H54 (cell line): ENCODE measurements around the gene TRMT44.

Experiments
- DNase-seq: peaks from one replicate; pipeline ENCODE4 v3.0.0; 2011; ENCODE audit warnings: low spot score, mixed read lengths; ENCODE audit not compliant: insufficient read length
- FAIRE-seq: peaks from 3 replicates; lab custom pipeline; 2011; peaks lifted over from hg19 to GRCh38; lab: Jason Lieb, UNC
- POLR2A ChIP-seq: IDR thresholded peaks from 2 replicates; pipeline ENCODE4 v1.6.1; 2011; ENCODE audit warnings: low read depth, mild to moderate bottlenecking, low read length

Gene TRMT44

GRCh38 chr4:8438743-8439142 lies 1.8 kb upstream of the TRMT44 start:
- DNase-seq (no peak), FAIRE-seq (no peak)
- TF ChIP-seq POLR2A: no peak

GRCh38 chr4:8439168-8439567 lies 1.4 kb upstream of the TRMT44 start:
- FAIRE-seq: no peak
- DNase-seq: no peak
- no peak for TF ChIP-seq POLR2A

GRCh38 chr4:8439914-8440491 lies 574 bp upstream of the TRMT44 start:
- DNase-seq (no peak), FAIRE-seq (no peak)
- no peak for TF ChIP-seq POLR2A

- FAIRE-seq (no peak), DNase-seq (no peak)
- no peak for TF ChIP-seq POLR2A
These were observed 1.0 kb downstream of the TRMT44 start for GRCh38 chr4:8441499-8442091.

- FAIRE-seq: no peak
- DNase-seq: no peak
- no peak for TF ChIP-seq POLR2A
These were observed 2.2 kb downstream of the TRMT44 start for GRCh38 chr4:8442596-8443358.

- FAIRE-seq (no peak), DNase-seq (no peak)
- TF ChIP-seq POLR2A: no peak
These were observed 3.2 kb downstream of the TRMT44 start for GRCh38 chr4:8443801-8444200.

- FAIRE-seq (no peak), DNase-seq (no peak)
- no peak for TF ChIP-seq POLR2A
These were observed 5.5 kb downstream of the TRMT44 start for GRCh38 chr4:8446122-8446521.

GRCh38 chr4:8451440-8452182 lies 11.0 kb downstream of the TRMT44 start:
- no peak for TF ChIP-seq POLR2A
- FAIRE-seq (no peak), DNase-seq (no peak)

- FAIRE-seq (no peak), DNase-seq (no peak)
- no peak for TF ChIP-seq POLR2A
These were observed 13.4 kb downstream of the TRMT44 start for GRCh38 chr4:8453957-8454356.

GRCh38 chr4:8457646-8458252 lies 17.2 kb downstream of the TRMT44 start:
- FAIRE-seq: no peak
- TF ChIP-seq POLR2A: no peak
- DNase-seq: no peak

GRCh38 chr4:8459867-8460445 lies 19.4 kb downstream of the TRMT44 start:
- no peak for DNase-seq
- no peak for FAIRE-seq
- TF ChIP-seq POLR2A: no peak

- DNase-seq: no peak
- FAIRE-seq: no peak
- no peak for TF ChIP-seq POLR2A
These were observed 20.5 kb downstream of the TRMT44 start for GRCh38 chr4:8461086-8461485.

- TF ChIP-seq POLR2A: no peak
- DNase-seq: no peak
- FAIRE-seq: no peak
These were observed 21.0 kb downstream of the TRMT44 start for GRCh38 chr4:8461616-8462015.
